Lower leg skin (tissue), 4 donors: Measurements from ENCODE around the gene ABCC9. TPM values are rescaled to one million over a fixed set of nuclear protein-coding genes. Genes with fewer than 3 reads are reported as not detected.

Experiments
- DNase-seq, 2 donors: peaks; one replicate each; pipeline ENCODE4 v3.0.0-alpha.2; 2019; ENCODE audit warnings: low spot score in 2 of 2
- H3K4me3 ChIP-seq: fragments of 200-600 bp; sonication (generic); 2 replicates; pipeline ENCODE4 v1.5.1; 2017; ENCODE audit warnings: mild to moderate bottlenecking, low read depth; ENCODE audit not compliant: poor library complexity, severe bottlenecking
- POLR2A ChIP-seq, 2 donors: fragments of 450-650 bp; IDR thresholded peaks; one replicate each; pipeline ENCODE4 v1.6.1; 2016 to 2017; ENCODE audit warnings: antibody characterized with exemption in 2 of 2, mild to moderate bottlenecking in 1 of 2, moderate library complexity in 1 of 2
- WGBS, 2 donors: methylation state at CpG; one replicate each; pipeline ENCODE4 v1.1.5; 2018; 5-methylcytosine and 5-hydroxymethylcytosine counted together
- intact Hi-C: fragments of 100-400 bp; cut with DNase I; formaldehyde crosslinking; loops from one replicate; pipeline ENCODE4 v1.15.0; 2023; ENCODE audit warnings: low total_unique reads
- total RNA-seq, 4 donors: library from RNA; depleted of rRNA; stranded (reverse); fragments of >200 nt; gene quantifications; one replicate each; pipeline ENCODE4 v1.1.0, GENCODE V29; 2016
- TF ChIP-seq, protein P1 (sequence below), 3 donors: fragments of 450-650 bp; IDR thresholded peaks; one replicate each; pipeline ENCODE4 v1.5.1; 2016; ENCODE audit warnings: antibody characterized with exemption in 3 of 3, mild to moderate bottlenecking in 3 of 3, moderate library complexity in 2 of 3

The ABCC9 gene
- total RNA-seq, 4 donors from 2014 or later: 2.5 to 15.9 (median 7.2) TPM

DNA sequence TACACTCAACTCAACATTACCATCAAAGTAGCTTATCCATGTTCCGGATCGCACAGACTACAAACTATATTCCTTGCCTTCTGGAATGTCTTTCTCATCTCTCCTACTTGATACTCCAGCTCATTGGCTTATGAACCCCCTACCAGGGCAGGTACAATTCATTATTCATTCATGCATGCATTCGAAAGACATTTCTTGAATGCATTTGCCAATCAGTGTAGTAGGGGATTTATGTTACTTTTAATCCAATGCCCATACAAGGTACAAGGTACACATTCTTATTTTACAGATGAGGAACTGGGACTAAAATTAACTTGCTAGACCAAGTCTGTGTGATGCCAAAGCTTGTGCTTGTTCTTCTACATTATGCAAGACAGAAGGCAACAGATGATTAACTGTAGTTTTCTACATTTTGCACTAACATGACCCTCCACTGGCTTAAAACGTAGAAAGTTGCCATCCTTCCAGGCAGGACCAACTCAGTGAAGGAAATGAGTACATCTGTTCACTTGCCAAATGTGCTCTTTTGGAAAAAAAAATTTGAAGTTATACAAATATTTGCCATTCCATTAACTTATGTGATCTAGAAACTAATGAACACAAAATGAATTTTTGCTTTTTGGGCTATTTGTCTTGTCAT is 113.0 kb downstream of the ABCC9 start:
- intact Hi-C loops: no loop called here
- H3K4me3 ChIP-seq: no peak overlapping the region
- TF ChIP-seq POLR2A (IDR thresholded peaks at IDR 0.05): no peak
- TF ChIP-seq, protein P1, sequence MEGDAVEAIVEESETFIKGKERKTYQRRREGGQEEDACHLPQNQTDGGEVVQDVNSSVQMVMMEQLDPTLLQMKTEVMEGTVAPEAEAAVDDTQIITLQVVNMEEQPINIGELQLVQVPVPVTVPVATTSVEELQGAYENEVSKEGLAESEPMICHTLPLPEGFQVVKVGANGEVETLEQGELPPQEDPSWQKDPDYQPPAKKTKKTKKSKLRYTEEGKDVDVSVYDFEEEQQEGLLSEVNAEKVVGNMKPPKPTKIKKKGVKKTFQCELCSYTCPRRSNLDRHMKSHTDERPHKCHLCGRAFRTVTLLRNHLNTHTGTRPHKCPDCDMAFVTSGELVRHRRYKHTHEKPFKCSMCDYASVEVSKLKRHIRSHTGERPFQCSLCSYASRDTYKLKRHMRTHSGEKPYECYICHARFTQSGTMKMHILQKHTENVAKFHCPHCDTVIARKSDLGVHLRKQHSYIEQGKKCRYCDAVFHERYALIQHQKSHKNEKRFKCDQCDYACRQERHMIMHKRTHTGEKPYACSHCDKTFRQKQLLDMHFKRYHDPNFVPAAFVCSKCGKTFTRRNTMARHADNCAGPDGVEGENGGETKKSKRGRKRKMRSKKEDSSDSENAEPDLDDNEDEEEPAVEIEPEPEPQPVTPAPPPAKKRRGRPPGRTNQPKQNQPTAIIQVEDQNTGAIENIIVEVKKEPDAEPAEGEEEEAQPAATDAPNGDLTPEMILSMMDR (IDR thresholded peaks at IDR 0.05): no peak
- WGBS, 2 donors: 81 to 86% methylated on average over 4 of the region's 4 CpGs
- DNase-seq: no peak

DNA sequence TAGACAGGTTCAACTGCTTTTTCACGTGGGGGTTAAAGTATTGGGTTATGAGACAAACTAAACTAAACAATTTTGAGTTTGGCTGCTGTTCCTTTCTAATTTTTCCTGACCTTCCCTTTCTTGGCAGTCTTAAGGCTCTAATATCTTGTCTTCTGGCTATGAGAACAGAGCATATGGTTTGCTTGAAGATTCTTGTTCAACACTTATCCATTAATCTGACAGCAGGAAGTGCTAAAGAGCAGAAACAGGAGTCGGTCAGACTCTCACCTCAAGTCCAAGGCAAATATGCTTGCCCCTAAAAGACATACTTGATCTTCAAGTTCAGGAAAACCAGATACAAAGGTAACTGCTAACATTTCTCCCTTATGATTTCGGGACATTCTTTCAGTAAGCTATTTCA is 114.1 kb downstream of the ABCC9 start:
- no peak for DNase-seq
- TF ChIP-seq POLR2A (IDR thresholded peaks at IDR 0.05): no peak
- TF ChIP-seq, protein P1 (IDR thresholded peaks at IDR 0.05): no peak
- H3K4me3 ChIP-seq: no peak overlapping the region
- intact Hi-C loops: no loop called here
- WGBS, 2 donors: 37 to 41% methylated on average over 3 of the region's 3 CpGs

DNA sequence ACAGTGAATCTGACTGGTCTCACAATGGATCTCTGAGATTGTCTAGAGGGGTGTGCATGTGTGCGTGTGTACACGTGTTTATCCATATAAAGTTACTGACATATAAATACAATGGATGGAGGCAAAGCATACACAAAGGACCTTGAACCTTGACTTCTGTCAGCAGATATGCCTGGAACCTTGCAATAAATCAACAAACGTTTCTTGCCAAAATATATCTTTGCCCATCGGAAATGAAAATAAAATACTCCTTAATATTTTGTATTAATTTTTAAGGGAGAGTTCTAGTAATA is 114.7 kb downstream of the ABCC9 start:
- TF ChIP-seq POLR2A (IDR thresholded peaks at IDR 0.05): no peak
- TF ChIP-seq, protein P1 (IDR thresholded peaks at IDR 0.05): no peak
- H3K4me3 ChIP-seq: no peak overlapping the region
- WGBS, 2 donors: 77 to 78% methylated on average over 4 of the region's 4 CpGs
- intact Hi-C loops: no loop called here
- no peak for DNase-seq

DNA sequence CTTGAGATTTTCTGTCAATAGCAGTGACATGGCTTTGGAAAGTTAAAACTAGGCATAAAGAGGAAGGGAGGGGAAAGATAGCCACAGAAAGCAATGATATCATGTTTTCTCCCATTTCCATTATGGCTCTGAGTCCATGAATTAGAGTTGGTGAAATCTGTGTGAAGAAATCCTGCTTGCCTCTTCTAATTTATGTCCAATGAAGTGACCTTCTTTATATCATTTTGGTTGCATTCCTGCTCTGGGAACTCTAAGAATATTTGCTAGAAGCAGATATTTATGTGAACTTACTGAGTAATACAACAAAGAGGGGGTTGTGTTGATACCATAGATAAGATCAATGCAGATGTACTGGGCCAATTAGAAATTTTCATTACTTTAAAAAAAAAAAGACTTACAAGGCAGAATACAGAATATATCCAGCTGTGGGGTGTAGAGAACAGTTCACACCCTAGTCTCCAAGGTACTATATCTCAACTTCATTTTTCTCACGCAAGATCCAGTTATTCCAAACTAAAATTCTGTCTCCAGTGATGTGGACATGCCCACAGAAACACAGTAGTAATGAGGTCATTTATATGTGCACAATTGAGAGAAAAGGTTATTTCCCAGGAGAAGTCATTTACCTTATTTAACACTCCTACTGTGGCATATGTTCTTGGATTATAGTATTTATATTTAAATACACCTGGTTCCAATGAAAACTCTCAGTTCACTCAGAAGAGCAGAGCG is 115.2 kb downstream of the ABCC9 start:
- H3K4me3 ChIP-seq: no peak overlapping the region
- no peak for DNase-seq
- intact Hi-C loops: no loop called here
- whole genome bisulfite sequencing, 2 donors: 76 to 88% methylated on average over 2 of the region's 2 CpGs
- TF ChIP-seq POLR2A (IDR thresholded peaks at IDR 0.05): no peak
- TF ChIP-seq, protein P1 (IDR thresholded peaks at IDR 0.05): no peak

DNA sequence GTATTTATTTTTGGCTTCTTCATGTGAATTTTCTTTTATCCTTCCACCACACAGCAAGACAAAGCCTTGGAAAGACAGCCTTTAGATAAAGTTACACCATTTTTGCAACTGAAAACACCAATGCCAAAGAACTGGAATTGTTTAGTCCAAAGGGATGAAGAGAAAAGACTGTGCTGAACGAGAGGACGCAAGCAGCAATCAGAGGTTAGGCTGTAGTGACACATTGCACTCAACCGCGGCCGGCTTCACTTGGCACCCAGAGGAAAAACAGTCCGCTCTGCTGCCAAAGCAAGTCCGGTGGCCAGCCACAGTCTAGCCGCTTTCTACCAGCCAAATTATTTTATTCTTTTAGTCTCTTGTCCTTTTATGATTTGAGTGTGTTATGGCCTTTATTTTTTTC is 117.6 kb downstream of the ABCC9 start:
- WGBS, 2 donors: 59 to 69% methylated on average over 8 of the region's 8 CpGs
- peak; percentile 29 to 88 for DNase-seq
- no peak overlapping the region for H3K4me3 ChIP-seq
- TF ChIP-seq POLR2A (IDR thresholded peaks at IDR 0.05): no peak
- TF ChIP-seq, protein P1 (IDR thresholded peaks at IDR 0.05): no peak
- intact Hi-C loops: no loop called here

DNA sequence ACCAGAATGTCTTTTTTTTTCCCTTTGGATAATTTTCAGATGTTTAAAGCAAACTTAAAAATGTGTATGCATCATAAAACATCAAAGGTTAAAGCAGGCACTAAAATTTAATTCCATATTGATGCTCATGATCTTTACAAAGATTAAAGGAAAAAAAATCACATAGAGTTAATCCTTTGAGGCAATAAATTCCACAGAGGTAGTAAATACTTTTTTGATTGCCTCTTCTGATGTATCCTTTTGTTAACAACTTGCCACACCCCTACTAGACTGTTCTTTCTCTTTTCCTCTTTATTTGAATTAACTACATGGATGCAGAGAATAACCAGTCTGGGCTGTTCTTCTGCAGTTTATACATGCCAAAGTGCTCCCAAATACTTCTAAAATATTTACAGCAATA is 121.5 kb downstream of the ABCC9 start:
- H3K4me3 ChIP-seq: no peak overlapping the region
- no peak for TF ChIP-seq POLR2A (IDR thresholded peaks at IDR 0.05)
- TF ChIP-seq, protein P1 (IDR thresholded peaks at IDR 0.05): no peak
- intact Hi-C loops: no loop called here
- no peak for DNase-seq
